Activated CD8-positive, alpha-beta memory T cell treated with anti-CD3 and anti-CD28 coated beads, Interleukin-2, amount 50 U/mL, for 24 hours (primary cell): ENCODE measurements around the gene IGSF3.

ENCODE experiments used
- DNase-seq: peaks from one replicate; pipeline ENCODE4 v3.0.0-alpha.2; 2020; ENCODE audit errors: extremely low read depth

The IGSF3 gene

GRCh38 chr1:116557323-116557878 lies 110.1 kb downstream of the IGSF3 start:
- no peak for DNase-seq

- DNase-seq = peak; percentile 54
These were observed 111.1 kb downstream of the IGSF3 start for GRCh38 chr1:116556289-116557006.

GRCh38 chr1:116554924-116555323 lies 112.6 kb downstream of the IGSF3 start:
- no peak for DNase-seq

DNA sequence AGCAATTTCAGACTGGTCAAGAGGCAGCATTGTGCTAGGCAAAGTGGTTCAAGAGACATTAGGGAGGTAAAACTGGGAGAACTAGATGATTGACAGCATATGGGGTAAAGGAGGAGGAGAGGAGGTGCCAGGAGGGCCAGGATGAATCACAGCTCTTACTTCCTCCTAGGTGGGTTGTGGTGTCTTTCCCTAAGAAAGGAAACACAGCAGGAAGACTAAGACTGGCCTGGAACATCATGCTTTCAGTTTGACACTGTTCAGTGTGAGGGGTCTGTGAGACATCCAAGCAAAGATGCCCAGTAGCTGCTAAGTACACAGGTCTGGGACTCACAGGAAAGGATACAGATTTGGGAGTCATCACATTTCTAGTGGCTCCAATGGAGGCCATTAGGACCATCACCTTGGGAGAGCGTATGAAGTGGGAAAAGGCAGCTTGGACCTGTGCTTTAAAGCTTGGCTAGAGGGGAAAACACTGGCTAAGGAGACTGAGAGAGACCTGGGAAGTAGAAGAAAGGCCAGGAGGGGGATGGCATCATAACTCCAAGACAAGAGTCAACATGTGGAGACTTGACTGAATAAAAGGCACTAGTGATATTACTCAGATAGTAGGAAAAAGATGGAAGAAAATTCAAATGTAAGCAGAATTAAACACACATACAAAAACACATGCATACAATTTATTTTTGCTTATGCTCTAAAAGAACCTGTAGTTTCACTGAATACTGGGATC lies 114.0 kb downstream of the IGSF3 start:
- DNase-seq = no peak

DNA sequence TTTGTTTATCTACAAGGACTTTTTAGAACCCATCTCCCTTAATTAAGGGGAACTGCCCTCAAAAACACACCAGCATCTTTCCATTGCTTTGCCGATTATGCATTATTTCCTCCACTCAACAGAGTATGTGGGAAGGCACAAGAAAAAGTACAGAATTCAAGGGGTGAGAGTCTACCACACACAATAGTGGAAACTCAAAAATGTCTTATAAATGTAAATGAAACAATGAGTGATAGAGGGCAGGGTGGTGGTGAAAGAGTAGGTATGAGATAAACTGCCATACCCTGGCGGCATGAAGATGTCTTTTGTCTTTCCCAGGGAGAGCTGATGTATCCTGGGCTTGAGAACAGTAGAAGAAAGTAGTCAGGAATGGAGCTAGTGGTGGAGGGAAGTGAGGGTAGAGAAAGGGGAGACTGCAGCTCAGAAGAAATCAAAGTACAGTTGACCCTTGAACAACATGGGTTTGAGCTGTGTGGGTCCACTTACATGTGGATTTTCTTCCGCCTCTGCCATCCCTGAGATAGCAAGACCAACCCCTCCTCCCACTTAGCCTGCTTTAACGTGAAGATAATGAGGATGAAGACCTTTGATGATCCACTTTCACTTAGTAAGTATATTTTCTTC lies 121.1 kb downstream of the IGSF3 start:
- DNase-seq = no peak

GRCh38 chr1:116545359-116545705 lies 122.2 kb downstream of the IGSF3 start:
- DNase-seq = no peak

DNA sequence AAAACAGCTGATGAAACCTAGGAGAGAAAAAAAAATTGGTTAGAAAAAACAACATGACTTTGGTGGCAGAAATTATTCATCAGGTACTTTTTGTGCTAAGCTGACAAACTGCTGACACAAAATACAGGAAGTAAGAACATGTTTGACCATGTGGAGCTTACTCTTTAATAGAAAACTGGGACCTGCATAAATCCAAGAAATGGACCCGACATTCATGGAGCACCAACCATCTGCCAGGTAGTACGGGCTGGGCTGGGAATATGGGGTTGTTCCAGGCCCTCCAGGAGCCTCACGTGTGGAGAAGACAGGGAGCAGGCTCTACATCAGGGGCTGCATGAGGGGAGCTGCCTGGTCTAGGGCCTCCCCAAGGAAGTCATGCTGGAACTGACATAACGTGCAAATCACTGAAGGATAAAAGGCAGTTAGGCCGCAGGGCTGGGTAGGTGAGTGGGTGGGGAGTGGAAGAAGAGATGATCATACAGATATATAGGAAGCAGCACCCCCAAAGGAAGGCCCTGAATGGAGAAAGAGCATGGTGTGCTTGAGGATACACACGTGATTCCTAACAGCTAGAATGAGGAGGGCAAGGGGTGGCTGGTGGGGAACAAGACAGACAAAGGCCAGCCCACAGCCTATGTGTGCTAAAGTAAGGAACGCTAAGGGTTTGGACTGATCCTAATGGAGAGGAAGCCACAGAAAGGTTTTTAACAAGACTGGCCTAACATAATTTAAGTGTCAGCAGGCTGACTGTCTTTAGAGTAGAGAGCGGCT lies 122.8 kb downstream of the IGSF3 start:
- no peak for DNase-seq

- DNase-seq = no peak
These were observed 127.4 kb downstream of the IGSF3 start for GRCh38 chr1:116540088-116540487.

DNA sequence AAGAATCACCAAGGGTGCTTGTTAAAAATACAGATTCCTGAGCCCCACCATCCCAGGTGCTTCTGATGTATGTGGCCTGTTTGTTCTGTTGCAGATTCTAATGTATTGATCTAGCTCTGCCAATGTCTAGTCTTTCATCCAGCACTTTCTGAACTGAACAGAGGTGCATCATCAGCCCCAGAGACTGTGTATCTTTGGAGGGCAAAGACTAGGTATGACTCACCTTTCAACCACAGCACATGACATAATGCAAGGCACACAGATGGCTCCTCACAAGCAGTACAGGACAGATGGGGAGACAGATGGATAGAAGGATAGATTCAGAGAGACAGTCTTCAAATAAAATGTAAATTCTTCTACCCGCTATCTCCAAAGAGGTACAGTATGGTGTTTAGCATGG lies 129.0 kb downstream of the IGSF3 start:
- DNase-seq = peak; percentile 25

GRCh38 chr1:116537898-116538297 lies 129.6 kb downstream of the IGSF3 start:
- no peak for DNase-seq

- no peak for DNase-seq
These were observed 130.3 kb downstream of the IGSF3 start for GRCh38 chr1:116537040-116537831.

GRCh38 chr1:116534014-116534739 lies 133.4 kb downstream of the IGSF3 start:
- DNase-seq = no peak

- no peak for DNase-seq
These were observed 134.1 kb downstream of the IGSF3 start for GRCh38 chr1:116533429-116533820.

DNA sequence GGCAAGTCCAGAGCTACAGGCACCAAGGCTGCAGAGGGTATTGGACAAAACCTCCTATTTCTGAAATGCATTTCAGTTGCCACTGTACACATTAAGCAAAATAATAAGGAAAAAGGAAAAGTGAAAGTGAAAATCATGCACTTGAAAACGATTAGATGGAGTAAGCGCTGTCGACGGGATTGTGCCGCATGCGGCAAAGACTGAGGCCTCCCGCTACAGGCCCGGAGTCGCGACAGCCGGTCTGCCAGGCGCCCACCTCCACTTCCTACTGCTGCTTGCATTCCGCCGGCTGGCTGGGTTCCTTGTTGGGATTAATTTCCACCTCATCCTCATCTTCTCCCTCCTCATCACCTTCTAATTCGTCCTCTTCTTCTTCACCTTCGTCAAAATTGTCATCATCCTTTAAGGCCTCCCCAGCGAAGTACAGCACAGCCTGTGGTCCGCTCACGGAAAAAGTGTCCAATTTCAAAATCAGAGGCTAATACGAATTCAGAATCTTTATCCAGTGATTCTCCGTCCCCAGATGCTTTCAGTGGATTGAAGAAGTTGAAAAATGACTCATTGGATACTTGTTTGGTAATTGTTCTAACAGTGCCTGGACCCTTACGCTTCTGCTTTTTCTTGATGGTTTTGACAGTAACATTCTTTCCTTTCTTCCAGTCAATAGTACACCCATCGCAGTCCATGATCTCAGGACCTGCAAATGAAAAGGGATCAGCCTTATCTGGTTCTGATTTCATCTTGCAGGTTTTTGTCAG lies 134.7 kb downstream of the IGSF3 start:
- no peak for DNase-seq

DNA sequence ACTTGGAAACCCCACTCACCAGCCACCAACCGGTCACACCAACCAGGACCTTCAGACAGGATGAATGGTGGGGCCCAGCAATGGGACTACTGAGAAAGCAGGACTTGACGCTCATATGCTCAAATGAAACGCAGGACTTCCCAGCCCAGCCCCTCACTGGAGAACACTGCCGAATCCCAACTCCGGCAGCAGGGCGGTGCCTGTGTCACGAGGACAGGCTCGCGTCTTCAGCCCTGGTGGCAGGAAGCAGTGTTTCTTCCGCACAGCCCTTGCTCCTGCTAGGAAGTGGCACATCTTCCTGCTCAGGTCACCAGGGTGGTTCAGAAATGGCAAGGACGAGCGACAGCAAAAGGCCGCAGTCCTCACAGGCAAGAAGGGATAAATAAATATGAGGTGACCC lies 135.6 kb downstream of the IGSF3 start:
- no peak for DNase-seq

DNA sequence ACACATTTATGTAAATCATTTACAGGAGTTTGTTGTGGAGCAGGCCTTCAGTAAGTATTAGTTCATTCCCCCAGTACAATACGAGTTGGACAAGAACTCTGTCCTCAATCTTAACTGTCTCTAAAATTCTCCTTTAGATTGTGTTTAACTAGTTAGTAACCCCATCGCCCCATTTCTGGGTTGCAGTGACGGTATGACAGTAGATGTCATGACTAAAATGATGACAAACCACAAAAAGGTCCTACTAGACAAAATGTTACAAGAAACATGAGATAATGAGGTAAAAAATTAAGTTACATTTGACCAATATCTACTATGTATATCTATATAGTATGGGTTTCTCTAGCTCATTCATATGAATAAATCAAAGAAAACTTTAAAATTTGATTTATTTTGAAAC lies 137.9 kb downstream of the IGSF3 start:
- no peak for DNase-seq

GRCh38 chr1:116529199-116529631 lies 138.3 kb downstream of the IGSF3 start:
- no peak for DNase-seq

DNA sequence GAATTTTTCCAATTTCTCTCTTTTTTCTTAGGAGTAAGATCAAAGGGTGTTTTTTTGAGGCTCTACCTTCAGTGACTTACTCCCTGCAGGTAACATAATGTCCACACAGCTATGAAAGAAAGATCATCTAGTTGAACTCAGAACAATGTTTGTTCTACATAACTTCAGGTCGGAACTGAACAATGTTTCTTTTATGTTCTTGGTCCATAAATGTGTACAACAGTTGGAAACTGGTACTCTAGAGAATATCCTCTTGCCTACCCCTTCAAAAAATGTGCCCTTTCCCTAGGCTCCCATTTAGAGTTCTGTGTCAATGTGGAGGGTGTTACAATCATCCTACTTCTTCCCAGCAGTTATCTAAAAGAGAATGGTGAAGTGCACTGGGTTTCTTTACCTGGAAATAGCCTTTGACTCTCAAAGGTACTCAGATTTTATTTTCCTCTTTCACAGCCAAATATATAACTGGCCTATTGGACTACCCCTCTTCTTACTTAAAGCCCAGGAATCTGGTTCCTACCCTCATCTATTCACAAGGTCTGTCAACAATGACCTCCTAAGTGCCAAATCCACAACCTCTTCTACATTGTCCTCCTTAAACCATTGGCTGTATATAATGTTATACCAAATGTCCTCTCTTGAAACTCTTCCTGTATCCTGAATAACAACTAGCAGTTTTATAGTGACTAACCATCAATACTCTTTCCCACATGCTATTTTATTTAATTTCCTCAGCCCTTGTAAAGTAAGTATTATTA lies 139.0 kb downstream of the IGSF3 start:
- DNase-seq = no peak

GRCh38 chr1:116525440-116525839 lies 142.1 kb downstream of the IGSF3 start:
- DNase-seq = no peak
